ENCODE results near the gene EPSTI1.

DNA sequence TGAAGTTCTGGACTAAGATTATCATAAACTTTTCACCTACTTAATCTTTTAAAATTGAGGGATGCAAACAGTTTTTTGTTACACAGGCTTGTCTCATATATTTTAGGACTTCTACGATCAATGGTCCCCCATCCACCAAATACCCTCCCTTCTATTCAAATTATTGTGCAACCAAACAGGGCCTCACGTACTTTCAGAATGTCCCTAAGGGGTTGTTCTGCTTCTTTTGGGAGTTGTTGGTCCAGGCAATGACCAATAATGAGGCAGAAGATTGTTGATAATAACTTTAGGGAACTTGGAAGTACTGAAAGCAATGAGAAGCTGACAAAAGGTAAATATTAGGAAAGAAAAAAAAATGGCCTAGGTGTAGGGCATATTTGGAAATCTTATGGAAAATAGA is 34.2 kb upstream of the EPSTI1 start:
- TF ChIP-seq EP300 (IDR thresholded peaks at IDR 0.05; ENCODE audit: borderline replicate concordance) (no peak), FOXM1 (IDR thresholded peaks at IDR 0.05; ENCODE audit: borderline replicate concordance, low read depth) (no peak), TCF12 (IDR thresholded peaks at IDR 0.05; ENCODE audit: low read depth) (no peak), REST (IDR thresholded peaks at IDR 0.05; ENCODE audit: low read depth) (no peak), RAD21 (IDR thresholded peaks at IDR 0.05; ENCODE audit: low read depth) (no peak), TAF1 (IDR thresholded peaks at IDR 0.05; ENCODE audit: low read depth) (no peak)

Data from Ishikawa (cell line).